Uterus (tissue), 2 donors: Measurements from ENCODE around the gene HS3ST4.

Source experiments
- CTCF ChIP-seq, 4 experiments: fragments of 200-600 bp in 2 of 4; fragments of 450-650 bp in 2 of 4; sonication (generic) in 2 of 4; IDR thresholded peaks; one replicate each; pipeline ENCODE4 v1.5.1; 2016 to 2019; ENCODE audit warnings: antibody characterized with exemption in 4 of 4, mild to moderate bottlenecking in 2 of 4, moderate library complexity in 1 of 4
- POLR2A ChIP-seq, 2 donors: fragments of 450-650 bp; IDR thresholded peaks; one replicate each; pipeline ENCODE4 v1.6.1; 2016; ENCODE audit warnings: antibody characterized with exemption in 2 of 2, mild to moderate bottlenecking in 1 of 2, moderate library complexity in 1 of 2

GRCh38 chr16:25713785-25714570 is 22.2 kb downstream of the HS3ST4 start:
- TF ChIP-seq POLR2A (IDR thresholded peaks at IDR 0.05) (no peak), CTCF (IDR thresholded peaks at IDR 0.05) (no peak)
